ENCODE data around the gene SLC25A39. TPM values are rescaled to one million over a fixed set of nuclear protein-coding genes. Genes with fewer than 3 reads are reported as not detected.
"Not testable (repeated sequence)": the region's sequence is repeated elsewhere in the genome, so short reads cannot be mapped to it uniquely, and the experiment has no call there.

The SLC25A39 gene
- total RNA-seq, 4 donors from 2014 or later = 136 to 154 (median 141) TPM

- Histone ChIP-seq H3K36me3 (no peaks in the 10 kb centered on the region), H3K27ac (no peak overlapping the region), H3K4me3 (no peak overlapping the region), H3K4me1 (peaks cover 0 to 19% (median 5%) of the 10 kb centered on the region in 4 donors), H3K9me3 (no peaks in the 10 kb centered on the region), H3K27me3 (no peaks in the 10 kb centered on the region)
- intact Hi-C loops (cut with DNase I; ENCODE audit: low total_unique reads) (loop anchor here (2.0 kb wide), 1 partner anchor 121 kb away; no protein-coding TSS in a partner anchor), in situ Hi-C loops (cut with MboI; ENCODE audit: low pct_ligation_motif_present in 1 of 4, low pct_unique_long_range_greater_than_20kb in 1 of 4, low sequenced_read_pairs in 3 of 4) (loop anchor here in 3 of 4 donors (5.0 kb wide), 3 partner anchors 114 to 129 kb away; partner anchors contain the start of gene UBTF (in 1 of the 3))
- DNase-seq = peak; percentile 83
- TF ChIP-seq POLR2A (IDR thresholded peaks at IDR 0.05) = no peak
- TF ChIP-seq CTCF (IDR thresholded peaks at IDR 0.05) = peak; percentile 75 to 89 (median 82)
- 3% methylated on average over 7 of the region's 7 CpGs; no CpG with 5 or more reads in 1 of the 2 donors for WGBS, 2 donors (ENCODE audit: low coverage in 1 of 2)
Measured at GRCh38 chr17:44331249-44331760, 6.7 kb upstream of the SLC25A39 start.

- intact Hi-C loops (cut with DNase I; ENCODE audit: low total_unique reads) (loop anchor here (2.0 kb wide), 1 partner anchor 119 kb away; no protein-coding TSS in a partner anchor), in situ Hi-C loops (cut with MboI; ENCODE audit: low pct_ligation_motif_present in 1 of 4, low pct_unique_long_range_greater_than_20kb in 1 of 4, low sequenced_read_pairs in 3 of 4) (loop anchor here in 3 of 4 donors (5.0 kb wide), 3 partner anchors 113 to 128 kb away; partner anchors contain the start of gene UBTF (in 1 of the 3))
- not testable (repeated sequence) for DNase-seq, H3K4me3 ChIP-seq, H3K9me3 ChIP-seq, H3K27me3 ChIP-seq, H3K36me3 ChIP-seq, H3K27ac ChIP-seq
- H3K4me1 ChIP-seq = peaks cover 0 to 27% (median 12%) of the 10 kb centered on the region in 4 donors
- 86 to 90% methylated on average over 5 of the region's 5 CpGs for WGBS, 2 donors (ENCODE audit: low coverage in 1 of 2)
Measured at GRCh38 chr17:44330263-44330662, 5.6 kb upstream of the SLC25A39 start.

DNA sequence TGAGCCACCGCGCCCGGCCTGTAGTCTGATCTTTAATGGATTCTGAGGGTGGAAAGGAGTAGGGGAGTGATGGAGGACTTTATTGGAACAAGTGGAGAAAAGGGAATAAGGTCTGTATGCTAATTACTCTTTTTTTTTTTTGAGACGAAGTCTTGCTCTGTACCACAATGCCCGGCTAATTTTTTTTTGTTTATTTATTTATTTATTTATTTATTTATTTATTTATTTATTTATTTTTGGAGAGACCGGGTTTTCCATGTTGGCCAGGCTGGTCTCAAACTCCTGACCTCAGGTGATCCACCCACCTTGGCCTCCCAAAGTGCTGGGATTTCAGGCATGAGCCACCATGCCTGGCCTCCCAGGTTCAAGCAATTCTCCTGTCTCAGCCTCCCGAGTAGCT, 4.9 kb upstream of the SLC25A39 start:
- peaks cover 0 to 27% (median 12%) of the 10 kb centered on the region in 4 donors for H3K4me1 ChIP-seq

GRCh38 chr17:44327715-44328449, 3.3 kb upstream of the SLC25A39 start:
- H3K36me3 ChIP-seq = no peaks in the 10 kb centered on the region
- DNase-seq = no peak
- H3K4me3 ChIP-seq = no peak overlapping the region
- intact Hi-C loops (cut with DNase I; ENCODE audit: low total_unique reads) = no loop called here
- H3K4me1 ChIP-seq = peaks cover 8 to 35% (median 25%) of the 10 kb centered on the region in 4 donors
- TF ChIP-seq CTCF (IDR thresholded peaks at IDR 0.05) (no peak), EP300 (IDR thresholded peaks at IDR 0.05; ENCODE audit: low read depth) (no peak), POLR2AphosphoS5 (IDR thresholded peaks at IDR 0.05) (no peak), POLR2A (IDR thresholded peaks at IDR 0.05) (no peak)
- 67 to 82% methylated on average over 2 to 7 of the region's 7 CpGs for WGBS, 2 donors (ENCODE audit: low coverage in 1 of 2)
- no peak overlapping the region for H3K27ac ChIP-seq
- in situ Hi-C loops (cut with MboI; ENCODE audit: low pct_ligation_motif_present in 1 of 4, low pct_unique_long_range_greater_than_20kb in 1 of 4, low sequenced_read_pairs in 3 of 4) = loop anchor here in 1 of 4 donors (10.0 kb wide), 1 partner anchor 113 kb away; the partner anchor contains the start of gene UBTF
- no peaks in the 10 kb centered on the region for H3K9me3 ChIP-seq
- no peaks in the 10 kb centered on the region for H3K27me3 ChIP-seq

More for the DNA sequence above, 4.9 kb upstream of the SLC25A39 start:
- H3K27ac ChIP-seq; intact Hi-C loops (cut with DNase I; ENCODE audit: low total_unique reads); H3K27me3 ChIP-seq; H3K36me3 ChIP-seq; H3K9me3 ChIP-seq; H3K4me3 ChIP-seq; DNase-seq: not testable (repeated sequence)
- WGBS, 2 donors (ENCODE audit: low coverage in 1 of 2) = 88% methylated on average over 7 of the region's 7 CpGs; no CpG with 5 or more reads in 1 of the 2 donors
- in situ Hi-C loops (cut with MboI; ENCODE audit: low pct_ligation_motif_present in 1 of 4, low pct_unique_long_range_greater_than_20kb in 1 of 4, low sequenced_read_pairs in 3 of 4) = loop anchor here in 1 of 4 donors (10.0 kb wide), 1 partner anchor 115 kb away; the partner anchor contains the start of gene UBTF

DNA sequence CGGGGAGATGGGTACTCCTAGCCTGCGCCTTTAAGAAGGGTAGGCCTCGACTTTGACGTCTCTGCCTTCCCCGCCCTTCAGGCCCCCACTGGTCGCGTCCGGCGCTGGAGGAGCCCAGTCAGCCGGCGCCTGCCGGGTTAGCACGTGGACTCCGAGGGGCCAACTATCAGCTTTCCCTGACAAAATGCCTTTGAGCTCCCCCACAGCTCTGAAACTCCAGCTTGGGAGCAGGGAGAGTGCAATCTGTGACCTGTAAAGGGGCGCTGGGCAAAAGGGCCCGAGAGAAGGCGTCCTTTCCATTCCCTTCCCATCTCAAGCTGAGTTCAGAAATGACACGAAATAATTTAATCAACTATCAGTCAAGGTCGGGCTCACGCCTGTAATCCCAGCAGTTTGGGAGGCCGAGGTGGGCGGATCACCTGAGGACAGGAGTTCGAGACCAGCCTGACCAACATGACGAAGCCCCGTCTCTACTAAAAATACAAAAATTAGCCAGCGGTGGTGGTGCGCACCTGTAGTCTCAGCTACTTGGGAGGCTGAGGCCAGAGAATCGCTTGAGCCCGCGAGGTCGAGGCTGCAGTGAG, 2.3 kb upstream of the SLC25A39 start:
- intact Hi-C loops (cut with DNase I; ENCODE audit: low total_unique reads) (no loop called here), in situ Hi-C loops (cut with MboI; ENCODE audit: low pct_ligation_motif_present in 1 of 4, low pct_unique_long_range_greater_than_20kb in 1 of 4, low sequenced_read_pairs in 3 of 4) (loop anchor here in 1 of 4 donors (10.0 kb wide), 1 partner anchor 112 kb away; the partner anchor contains the start of gene UBTF)
- Histone ChIP-seq H3K27me3 (no peaks in the 10 kb centered on the region), H3K4me3 (peak overlapping the region in 3 of 4 donors; percentile 71 to 97 (median 95)), H3K27ac (peak overlapping the region; percentile 93 to 98 (median 96)), H3K36me3 (no peaks in the 10 kb centered on the region), H3K4me1 (peaks cover 8 to 38% (median 25%) of the 10 kb centered on the region in 4 donors), H3K9me3 (no peaks in the 10 kb centered on the region)
- WGBS, 2 donors (ENCODE audit: low coverage in 1 of 2) = 27 to 93% methylated on average over 3 to 30 of the region's 31 CpGs
- TF ChIP-seq POLR2AphosphoS5 (IDR thresholded peaks at IDR 0.05) = peak; percentile 36 to 78 (median 59)
- no peak for TF ChIP-seq EP300 (IDR thresholded peaks at IDR 0.05; ENCODE audit: low read depth)
- DNase-seq = peak; percentile 98

All from transverse colon (tissue), 4 donors.